ENCODE data around the gene TOMM20.

DNA sequence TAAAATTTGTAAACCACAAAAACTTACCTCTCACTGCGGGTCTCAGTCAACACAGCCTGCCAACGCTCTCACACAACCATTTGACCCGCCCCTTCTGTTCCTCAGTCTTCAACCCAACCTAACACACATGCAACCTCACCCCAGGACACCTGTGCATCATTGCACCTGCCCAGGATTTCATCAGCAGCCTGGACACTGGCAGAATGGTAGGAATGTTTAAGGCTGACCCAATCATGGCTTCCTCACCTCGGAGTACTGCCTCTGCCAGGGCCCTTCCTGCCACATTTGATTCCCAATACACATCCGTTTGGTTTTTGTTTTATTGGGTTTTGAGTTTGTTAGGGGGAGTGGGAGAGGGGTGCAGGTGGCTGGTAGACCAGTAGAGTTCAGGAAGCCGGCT lies 40.7 kb downstream of the TOMM20 start:
- TF ChIP-seq TAF1 (IDR thresholded peaks at IDR 0.05; ENCODE audit: borderline replicate concordance, insufficient read depth, low read length) = no peak
- no peak for TF ChIP-seq POLR2AphosphoS5 (IDR thresholded peaks at IDR 0.05; ENCODE audit: low read depth, low read length)
- no peak for TF ChIP-seq FOXP2 (optimal IDR thresholded peaks at IDR 0.05; ENCODE audit: borderline replicate concordance, extremely low read depth, extremely low read length, insufficient read depth)
- TF ChIP-seq SIN3A (IDR thresholded peaks at IDR 0.05; ENCODE audit: borderline replicate concordance, insufficient read depth, low read length) = no peak
